HG03064 (cell line): Measurements from ENCODE around the gene CCDC93.
"Not testable (repeated sequence)": the region's sequence is repeated elsewhere in the genome, so short reads cannot be mapped to it uniquely, and the experiment has no call there.

Experiments used
- ATAC-seq: cut with Tn5 transposase; IDR thresholded peaks from one replicate; pipeline ENCODE4 v1.9.1; 2021; ENCODE audit warnings: low read depth; ENCODE audit not compliant: unreplicated experiment

CCDC93 gene

DNA sequence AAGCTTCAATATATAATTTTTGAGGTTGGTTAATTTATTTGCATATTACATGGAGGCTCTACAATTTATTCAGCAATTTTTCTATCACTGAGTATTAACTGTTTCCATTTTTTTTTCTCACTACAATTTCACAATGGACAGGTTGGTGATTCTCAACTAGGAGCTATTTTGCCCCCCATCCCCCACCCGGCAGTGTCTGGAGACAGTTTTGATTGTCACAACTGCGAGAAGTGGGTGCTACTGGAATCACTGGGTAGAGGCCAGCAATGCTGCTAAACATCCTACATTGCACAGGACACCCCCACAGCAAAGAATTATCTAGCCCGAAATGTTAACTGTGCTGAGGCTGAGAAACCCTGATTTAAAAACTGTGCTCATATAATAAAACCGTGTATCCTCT, 82.6 kb downstream of the CCDC93 start:
- ATAC-seq, result no peak

DNA sequence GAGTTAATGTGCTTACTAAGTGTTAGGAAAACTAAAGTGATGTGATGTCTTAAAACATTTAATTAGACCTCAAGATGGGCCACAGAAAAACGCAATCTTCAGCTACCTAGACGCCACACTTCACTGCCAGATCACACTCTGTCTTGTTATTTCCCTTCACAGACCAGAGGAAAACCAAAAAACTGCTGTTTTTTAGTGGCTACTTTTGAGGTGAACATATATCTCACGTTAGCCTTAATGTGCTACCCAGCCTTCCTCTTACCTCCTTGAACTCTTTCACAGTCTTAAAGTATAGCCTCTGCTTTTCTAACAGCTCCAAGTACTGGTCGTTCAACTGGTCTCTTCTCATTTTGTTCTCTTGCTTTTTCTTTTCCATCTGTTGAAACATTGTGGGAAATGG, 83.1 kb downstream of the CCDC93 start:
- no peak for ATAC-seq

DNA sequence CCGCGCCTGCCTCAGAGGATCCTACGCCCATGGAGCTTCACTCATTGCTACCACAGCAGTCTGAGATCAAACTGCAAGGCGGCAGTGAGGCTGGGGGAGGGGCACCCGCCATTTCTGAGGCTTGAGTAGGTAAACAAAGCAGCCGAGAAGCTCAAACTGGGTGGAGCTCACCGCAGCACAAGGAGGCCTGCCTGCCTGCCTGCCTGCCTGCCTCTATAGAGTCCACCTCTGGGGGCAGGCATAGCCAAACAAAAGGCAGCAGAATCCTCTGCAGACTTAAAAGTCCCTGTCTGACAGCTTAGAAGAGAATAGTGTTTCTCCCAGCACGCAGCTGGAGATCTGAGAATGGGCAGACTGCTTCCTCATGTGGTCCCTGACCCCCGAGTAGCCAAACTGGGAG, 90.4 kb downstream of the CCDC93 start:
- not testable (repeated sequence) for ATAC-seq

DNA sequence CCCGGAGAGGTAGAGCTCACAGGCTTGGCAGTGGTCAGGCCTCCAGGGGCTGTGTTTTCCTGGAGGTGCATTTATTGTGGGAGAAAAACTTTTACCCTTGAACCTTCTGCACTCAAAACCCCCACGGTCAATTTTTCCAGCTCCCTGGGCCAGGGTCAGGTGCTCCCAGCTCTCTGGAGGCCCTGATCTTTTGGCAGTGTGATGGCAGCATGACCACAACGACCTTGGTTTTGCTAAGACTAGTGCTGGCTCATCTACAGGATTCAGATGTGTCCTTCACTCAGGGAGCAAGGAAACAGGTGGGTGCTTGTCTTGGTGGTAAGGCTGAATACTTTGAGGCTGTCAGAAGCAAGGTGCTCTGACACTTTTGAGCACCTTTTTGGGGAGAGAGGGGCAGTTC, 92.3 kb downstream of the CCDC93 start:
- ATAC-seq, result no peak

DNA sequence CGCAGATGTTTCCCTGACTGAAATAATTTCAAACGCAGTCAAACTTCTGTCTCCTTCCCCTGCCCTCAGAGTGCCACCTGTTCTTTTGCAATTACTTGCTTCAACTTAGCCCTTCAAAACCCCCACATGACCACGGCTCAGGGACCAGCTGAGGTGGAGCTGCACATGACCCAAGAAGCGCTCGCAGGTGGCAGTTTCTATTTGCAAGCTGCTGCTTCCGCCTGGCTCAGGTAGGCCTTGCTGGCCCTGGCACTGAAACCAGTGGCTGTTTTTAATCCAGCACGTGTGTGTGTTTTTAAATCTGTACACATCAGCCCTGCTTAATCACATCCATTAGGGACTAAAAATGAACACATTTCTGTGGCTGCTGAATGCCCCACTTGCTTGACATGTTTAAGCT, 95.3 kb downstream of the CCDC93 start:
- no peak for ATAC-seq

DNA sequence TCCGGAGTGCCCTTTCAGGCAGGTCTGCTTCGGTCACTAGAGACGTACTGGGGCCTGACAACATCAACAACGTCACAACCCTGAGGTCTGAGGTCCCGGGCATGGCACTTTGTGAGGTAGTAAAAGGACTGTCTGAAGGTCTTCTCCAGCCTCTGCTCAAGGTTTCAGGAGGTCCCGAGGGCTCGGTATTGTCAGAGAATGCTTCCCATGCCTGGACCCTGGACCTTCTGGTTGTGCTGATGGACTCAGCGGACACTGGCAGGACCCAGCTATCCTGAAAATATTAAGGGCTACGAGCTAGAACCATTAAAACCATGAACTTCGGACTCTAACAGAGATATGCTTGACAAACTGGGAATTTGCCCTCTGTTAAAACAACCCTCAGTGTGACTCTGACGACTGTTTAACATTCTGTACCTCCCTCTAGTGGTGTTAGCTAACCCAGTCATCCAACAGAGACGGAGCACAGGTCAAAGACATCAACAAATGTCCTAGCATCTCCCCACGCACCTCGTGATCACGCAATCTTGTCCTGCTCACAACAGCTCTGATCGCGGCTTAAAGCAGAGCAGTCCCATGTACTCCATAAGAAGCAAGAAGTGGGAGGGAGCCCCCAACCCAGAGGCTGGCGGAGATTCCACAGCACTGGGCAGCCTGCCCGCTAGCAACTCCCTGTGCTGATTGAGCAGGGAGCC, 96.5 kb downstream of the CCDC93 start:
- ATAC-seq, result no peak

DNA sequence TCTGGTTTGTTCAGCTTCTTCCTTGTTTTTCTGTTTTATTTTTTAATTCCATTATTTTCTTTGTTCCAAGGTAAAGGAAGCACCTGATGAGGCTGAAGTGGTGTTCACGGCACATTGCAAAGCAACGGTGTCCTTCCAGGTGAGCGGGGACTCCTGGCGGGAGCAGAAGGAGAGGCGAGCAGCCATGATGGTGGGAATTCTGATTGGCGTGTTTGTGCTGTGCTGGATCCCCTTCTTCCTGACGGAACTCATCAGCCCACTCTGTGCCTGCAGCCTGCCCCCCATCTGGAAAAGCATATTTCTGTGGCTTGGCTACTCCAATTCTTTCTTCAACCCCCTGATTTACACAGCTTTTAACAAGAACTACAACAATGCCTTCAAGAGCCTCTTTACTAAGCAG, 110.9 kb downstream of the CCDC93 start:
- ATAC-seq, result no peak

DNA sequence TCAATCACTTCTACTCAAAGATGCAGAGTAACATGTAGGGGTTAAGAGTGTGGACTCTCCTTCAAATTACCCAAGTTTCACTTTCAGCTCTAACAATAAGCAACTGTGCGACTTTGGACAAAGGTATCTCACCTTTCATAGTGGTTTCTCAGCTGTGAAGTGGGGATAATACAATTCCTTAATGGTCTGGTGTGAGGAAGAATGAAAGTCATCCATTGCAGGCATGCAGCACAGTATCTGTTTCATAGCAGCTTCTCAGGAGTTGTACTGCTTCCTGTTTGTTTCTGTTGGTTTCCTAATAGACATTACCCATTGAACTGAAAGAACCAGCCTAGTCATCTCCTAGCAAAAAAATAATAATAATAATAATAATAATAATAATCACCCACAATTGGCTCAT, 125.0 kb downstream of the CCDC93 start:
- no peak for ATAC-seq

DNA sequence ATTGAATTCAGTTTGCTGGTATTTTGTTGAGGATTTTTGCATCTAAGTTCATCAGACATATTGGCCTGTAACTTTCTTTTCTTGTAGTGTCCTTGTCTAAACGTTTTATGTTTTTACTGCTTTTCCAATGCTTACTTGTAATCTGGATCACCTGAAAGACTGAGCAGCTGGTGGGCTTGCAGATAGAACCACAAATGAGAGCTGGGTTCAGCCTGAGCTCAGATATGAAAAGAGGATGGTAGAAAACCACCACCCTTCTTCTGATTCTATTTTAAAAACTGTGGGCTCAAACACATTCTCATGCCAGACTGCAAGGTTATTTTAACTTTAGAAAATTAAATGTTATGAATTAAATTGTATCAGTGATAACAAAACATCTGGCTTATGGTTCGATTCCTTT, 128.6 kb downstream of the CCDC93 start:
- no peak for ATAC-seq

DNA sequence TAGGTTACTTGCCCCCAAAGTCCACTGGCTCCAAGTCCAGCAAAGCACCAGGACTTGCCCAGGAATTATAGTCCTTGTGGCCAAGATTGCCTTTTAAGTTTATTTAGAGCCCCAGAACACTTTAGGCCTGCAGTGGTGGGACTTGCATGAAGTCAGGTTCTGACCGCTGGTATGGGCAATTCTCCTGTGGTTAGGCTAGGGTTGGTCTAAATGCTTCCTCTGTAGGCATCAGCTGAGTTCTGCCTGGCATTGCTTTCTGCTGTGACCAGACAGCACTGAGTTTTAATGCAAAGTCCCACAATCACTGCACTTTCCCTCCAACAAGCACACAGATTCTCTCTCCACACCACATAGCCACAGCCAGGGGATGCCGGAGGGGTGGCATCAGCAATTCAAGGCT, 134.9 kb downstream of the CCDC93 start:
- no peak for ATAC-seq

DNA sequence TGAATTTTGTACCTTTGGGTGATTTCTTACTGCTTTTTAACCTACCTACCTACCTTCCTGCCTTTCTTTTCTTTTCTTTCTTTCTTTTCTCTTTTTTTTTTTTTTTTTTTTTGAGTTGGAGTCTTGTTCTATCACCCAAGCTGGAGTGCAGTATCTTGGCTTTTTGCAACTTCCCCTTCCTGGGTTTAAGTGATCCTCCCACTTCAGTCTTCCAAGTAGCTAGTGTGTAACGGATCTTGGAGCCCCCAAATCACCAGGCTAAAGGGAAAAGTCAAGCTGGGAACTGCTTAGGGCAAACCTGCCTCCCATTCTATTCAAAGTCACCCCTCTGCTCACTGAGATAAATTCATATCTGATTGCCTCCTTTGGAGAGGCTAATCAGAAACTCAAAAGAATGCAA, 138.1 kb downstream of the CCDC93 start:
- no peak for ATAC-seq
